PC-3 (cell line): ENCODE data around the gene TNFSF13. TPM values are rescaled to one million over a fixed set of nuclear protein-coding genes. Genes with fewer than 3 reads are reported as not detected.

Experiments
- ATAC-seq: fragments of 200-7000 bp; cut with Tn5 transposase; 2 replicates; pipeline ENCODE4 v1.9.1; 2020; ENCODE audit warnings: mild to moderate bottlenecking, moderate library complexity
- BruUV-seq: library from RNA; stranded (reverse); fragments of 400-500 nt; replicated peaks from 2 replicates; lab custom pipeline; 2021; lab: Mats Ljungman, UMichigan
- CTCF ChIA-PET: fragments of 300-600 bp; sonication (Branson Sonifier 250); formaldehyde crosslinking; loops from one replicate; lab custom pipeline; 2022; ENCODE audit warnings: antibody characterized with exemption; lab: Charles Lee
- POLR2A ChIA-PET: fragments of 300-600 bp; sonication (Branson Sonifier 250); formaldehyde crosslinking; loops from one replicate; lab custom pipeline; 2022; ENCODE audit warnings: antibody characterized with exemption; ENCODE audit not compliant: unreplicated experiment; lab: Charles Lee
- DNase-seq: peaks from one replicate; pipeline ENCODE4 v3.0.0-alpha.2; 2015
- H2AFZ ChIP-seq: fragments of 300-600 bp; sonication (generic); 2 replicates; pipeline ENCODE4 v1.6.0; 2016; ENCODE audit warnings: antibody characterized with exemption, low read length
- H3F3A ChIP-seq: fragments of 300-600 bp; sonication (generic); one replicate; pipeline ENCODE4 v1.6.0; 2017; ENCODE audit warnings: antibody characterized with exemption, low read length, control low read depth, mild to moderate bottlenecking; ENCODE audit not compliant: unreplicated experiment
- H3K27ac ChIP-seq: fragments of 300-600 bp; sonication (generic); 2 replicates; pipeline ENCODE4 v1.5.1; 2016; ENCODE audit warnings: mild to moderate bottlenecking, low read length
- H3K27me3 ChIP-seq: fragments of 300-600 bp; sonication (generic); 2 replicates; pipeline ENCODE4 v1.6.1; 2016; ENCODE audit warnings: low read length, mixed read lengths
- H3K36me3 ChIP-seq: fragments of 300-600 bp; sonication (generic); 2 replicates; pipeline ENCODE4 v1.6.1; 2016; ENCODE audit warnings: low read depth, mixed run types, low read length, mixed read lengths
- H3K4me1 ChIP-seq: fragments of 300-600 bp; sonication (generic); 2 replicates; pipeline ENCODE4 v1.5.1; 2016; ENCODE audit warnings: low read length; ENCODE audit not compliant: insufficient read depth
- H3K4me2 ChIP-seq: fragments of 300-600 bp; sonication (generic); 2 replicates; pipeline ENCODE4 v1.6.0; 2016; ENCODE audit warnings: low read length
- H3K4me3 ChIP-seq: fragments of 300-600 bp; sonication (generic); 2 replicates; pipeline ENCODE4 v1.5.1; 2016; ENCODE audit warnings: mild to moderate bottlenecking, low read length, mixed read lengths
- H3K79me2 ChIP-seq: fragments of 300-600 bp; sonication (generic); 2 replicates; pipeline ENCODE4 v1.6.1; 2017; ENCODE audit warnings: low read length, mixed read lengths
- H3K9ac ChIP-seq: fragments of 300-600 bp; sonication (generic); 2 replicates; pipeline ENCODE4 v1.6.0; 2016; ENCODE audit warnings: mild to moderate bottlenecking, low read length
- H3K9me2 ChIP-seq: fragments of 300-600 bp; sonication (generic); replicated peaks from 2 replicates; pipeline ENCODE4 v1.6.1; 2016; ENCODE audit warnings: mixed run types, low read length, mixed read lengths
- H3K9me3 ChIP-seq: fragments of 300-600 bp; sonication (generic); 2 replicates; pipeline ENCODE4 v1.6.1; 2016; ENCODE audit warnings: low read length, mixed read lengths
- H4K20me1 ChIP-seq: fragments of 300-600 bp; sonication (generic); 2 replicates; pipeline ENCODE4 v1.6.1; 2016; ENCODE audit warnings: low read length, mixed read lengths
- EZH2 ChIP-seq: fragments of 300-600 bp; sonication (generic); IDR thresholded peaks from one replicate; pipeline ENCODE4 v1.6.1; 2017; ENCODE audit warnings: antibody characterized with exemption, mild to moderate bottlenecking, low read length; ENCODE audit not compliant: unreplicated experiment
- EZH2phosphoT487 ChIP-seq: fragments of 300-600 bp; sonication (generic); IDR thresholded peaks from 2 replicates; pipeline ENCODE4 v1.6.1; 2018; ENCODE audit warnings: mild to moderate bottlenecking, antibody characterized with exemption, low read length, borderline replicate concordance
- intact Hi-C: fragments of 100-400 bp; cut with micrococcal nuclease; formaldehyde crosslinking; loops from 2 replicates; pipeline ENCODE4 v1.9.0; 2023
- total RNA-seq: library from RNA; depleted of rRNA; stranded (reverse); fragments of >200 nt; gene quantifications from 2 replicates; pipeline ENCODE4 v1.2.3, GENCODE V29; 2014
- TF ChIP-seq, protein P1 (sequence below): fragments of 300-600 bp; sonication (generic); conservative IDR thresholded peaks from 2 replicates; pipeline ENCODE4 v1.5.1; 2017; ENCODE audit warnings: antibody characterized with exemption, low read depth, mild to moderate bottlenecking, low read length

The TNFSF13 gene
- total RNA-seq, 1 experiment from 2014 or later, result 3.6 TPM

DNA sequence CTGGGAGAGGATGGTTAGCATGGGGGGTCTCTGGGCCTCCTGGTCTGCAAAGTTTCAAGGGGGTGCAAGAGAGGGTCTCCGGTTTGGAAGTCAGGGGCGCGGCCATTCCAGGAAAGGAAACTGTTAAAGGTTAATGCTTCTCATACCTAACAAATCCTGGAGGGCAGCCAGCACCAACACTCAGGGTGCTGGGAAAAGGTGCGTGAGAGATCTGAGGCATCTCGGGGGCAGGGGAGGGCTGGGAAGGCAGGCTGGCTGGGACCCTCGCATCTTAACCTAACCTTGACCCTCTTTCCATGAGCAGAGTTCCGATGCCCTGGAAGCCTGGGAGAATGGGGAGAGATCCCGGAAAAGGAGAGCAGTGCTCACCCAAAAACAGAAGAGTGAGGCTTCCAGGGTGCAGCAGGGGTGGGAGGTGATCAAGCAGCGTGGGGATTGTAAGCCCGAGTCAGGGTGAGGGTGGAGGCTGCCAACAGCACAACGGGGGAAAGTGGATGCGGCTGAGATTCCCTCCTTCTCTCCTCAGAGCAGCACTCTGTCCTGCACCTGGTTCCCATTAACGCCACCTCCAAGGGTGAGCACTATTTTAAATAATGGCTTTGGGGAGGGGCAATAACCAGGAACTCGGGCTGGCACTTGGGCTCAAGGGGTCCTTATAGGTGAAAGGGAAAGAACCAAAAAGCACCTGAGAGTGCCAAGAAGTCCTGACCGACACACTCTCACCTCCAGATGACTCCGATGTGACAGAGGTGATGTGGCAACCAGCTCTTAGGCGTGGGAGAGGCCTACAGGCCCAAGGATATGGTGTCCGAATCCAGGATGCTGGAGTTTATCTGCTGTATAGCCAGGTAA is 996 bp downstream of the TNFSF13 start:
- TF ChIP-seq, protein P1, sequence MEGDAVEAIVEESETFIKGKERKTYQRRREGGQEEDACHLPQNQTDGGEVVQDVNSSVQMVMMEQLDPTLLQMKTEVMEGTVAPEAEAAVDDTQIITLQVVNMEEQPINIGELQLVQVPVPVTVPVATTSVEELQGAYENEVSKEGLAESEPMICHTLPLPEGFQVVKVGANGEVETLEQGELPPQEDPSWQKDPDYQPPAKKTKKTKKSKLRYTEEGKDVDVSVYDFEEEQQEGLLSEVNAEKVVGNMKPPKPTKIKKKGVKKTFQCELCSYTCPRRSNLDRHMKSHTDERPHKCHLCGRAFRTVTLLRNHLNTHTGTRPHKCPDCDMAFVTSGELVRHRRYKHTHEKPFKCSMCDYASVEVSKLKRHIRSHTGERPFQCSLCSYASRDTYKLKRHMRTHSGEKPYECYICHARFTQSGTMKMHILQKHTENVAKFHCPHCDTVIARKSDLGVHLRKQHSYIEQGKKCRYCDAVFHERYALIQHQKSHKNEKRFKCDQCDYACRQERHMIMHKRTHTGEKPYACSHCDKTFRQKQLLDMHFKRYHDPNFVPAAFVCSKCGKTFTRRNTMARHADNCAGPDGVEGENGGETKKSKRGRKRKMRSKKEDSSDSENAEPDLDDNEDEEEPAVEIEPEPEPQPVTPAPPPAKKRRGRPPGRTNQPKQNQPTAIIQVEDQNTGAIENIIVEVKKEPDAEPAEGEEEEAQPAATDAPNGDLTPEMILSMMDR, result no peak
- TF ChIP-seq EZH2 (no peak), EZH2phosphoT487 (no peak)
- H3K27ac ChIP-seq, result no peak overlapping the region
- H3K27me3 ChIP-seq, result no peaks in the 10 kb centered on the region
- H3K4me2 ChIP-seq, result peak overlapping the region; percentile 100; the same call in 1 of the 2 replicates
- no peaks in the 10 kb centered on the region for H3K9me3 ChIP-seq
- intact Hi-C loops, result no loop called here
- no peaks in the 10 kb centered on the region for H3K9me2 ChIP-seq
- peaks cover 3% of the 10 kb centered on the region; the same call in 1 of the 2 replicates for H3K36me3 ChIP-seq
- ATAC-seq, result no peak
- H3K9ac ChIP-seq, result no peak overlapping the region
- no peaks in the 10 kb centered on the region for H4K20me1 ChIP-seq
- peaks cover 27% of the 10 kb centered on the region for H3K79me2 ChIP-seq
- H3K4me1 ChIP-seq, result peaks cover 37% of the 10 kb centered on the region
- H3K4me3 ChIP-seq, result no peak overlapping the region
- POLR2A ChIA-PET, result no interaction called here
- no TSS peak for BruUV-seq
- CTCF ChIA-PET, result interaction anchor here (0.7 to 1.6 kb wide), 9 partner anchors 24 to 177 kb away, joined by 3 to 8 read pairs (median 4); partner anchors contain the start of genes MPDU1, SAT2, TMEM102 and TP53
- no peak overlapping the region; the same call in 1 of the 2 replicates for H2AFZ ChIP-seq
- DNase-seq, result no peak
- no peaks in the 10 kb centered on the region for H3F3A ChIP-seq

DNA sequence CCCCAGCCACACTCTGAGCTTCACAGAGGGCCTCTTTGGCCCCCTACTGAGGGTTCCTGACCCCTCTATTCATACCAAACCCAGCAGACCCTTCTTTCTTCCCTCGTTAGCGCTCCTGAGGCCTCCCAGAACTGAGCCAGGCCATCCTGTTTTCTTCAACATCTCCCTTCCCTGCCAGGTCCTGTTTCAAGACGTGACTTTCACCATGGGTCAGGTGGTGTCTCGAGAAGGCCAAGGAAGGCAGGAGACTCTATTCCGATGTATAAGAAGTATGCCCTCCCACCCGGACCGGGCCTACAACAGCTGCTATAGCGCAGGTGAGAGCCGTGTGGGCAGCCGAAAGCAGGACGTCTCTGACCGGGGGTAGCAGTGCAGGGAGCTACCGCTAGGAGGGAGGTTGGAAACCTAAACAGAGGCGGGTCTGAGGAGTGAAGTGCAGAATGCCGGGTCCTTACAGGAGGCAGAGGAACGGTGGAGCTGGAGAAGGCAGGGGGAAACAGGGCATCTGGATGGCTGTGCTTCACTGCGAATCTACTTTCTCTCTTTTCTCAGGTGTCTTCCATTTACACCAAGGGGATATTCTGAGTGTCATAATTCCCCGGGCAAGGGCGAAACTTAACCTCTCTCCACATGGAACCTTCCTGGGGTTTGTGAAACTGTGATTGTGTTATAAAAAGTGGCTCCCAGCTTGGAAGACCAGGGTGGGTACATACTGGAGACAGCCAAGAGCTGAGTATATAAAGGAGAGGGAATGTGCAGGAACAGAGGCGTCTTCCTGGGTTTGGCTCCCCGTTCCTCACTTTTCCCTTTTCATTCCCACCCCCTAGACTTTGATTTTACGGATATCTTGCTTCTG is 1.9 kb downstream of the TNFSF13 start:
- ATAC-seq (peak; percentile 57), DNase-seq (peak; percentile 56)
- intact Hi-C loops, result loop anchor here (1.0 kb wide), 1 partner anchor 46 kb away; no protein-coding TSS in a partner anchor
- POLR2A ChIA-PET, result interaction anchor here (0.6 kb wide), 1 partner anchor 21 kb away, joined by 3 read pairs; no protein-coding TSS in a partner anchor
- Histone ChIP-seq H4K20me1 (no peaks in the 10 kb centered on the region), H3K36me3 (peaks cover 9% of the 10 kb centered on the region; the same call in 1 of the 2 replicates), H2AFZ (no peak overlapping the region; the same call in 1 of the 2 replicates), H3K4me1 (peaks cover 37% of the 10 kb centered on the region), H3K27ac (no peak overlapping the region), H3K4me3 (peak overlapping the region; percentile 95), H3F3A (no peaks in the 10 kb centered on the region), H3K27me3 (no peaks in the 10 kb centered on the region), H3K9me3 (no peaks in the 10 kb centered on the region), H3K79me2 (peaks cover 36% of the 10 kb centered on the region), H3K4me2 (peak overlapping the region; percentile 100), H3K9ac (peak overlapping the region; percentile 98), H3K9me2 (no peaks in the 10 kb centered on the region)
- TF ChIP-seq EZH2, result no peak
- no peak for TF ChIP-seq EZH2phosphoT487
- TF ChIP-seq, protein P1, result no peak
- no TSS peak for BruUV-seq
- CTCF ChIA-PET, result interaction anchor here (0.7 to 1.6 kb wide), 9 partner anchors 23 to 178 kb away, joined by 3 to 8 read pairs (median 4); partner anchors contain the start of genes MPDU1, SAT2, TMEM102 and TP53
